Nucleus accumbens (tissue), 56 donors: ENCODE data around the gene ARHGAP20.

Source experiments
- DNase-seq, 56 donors: peaks; one replicate each; lab custom pipeline; 2025; lab: John Stamatoyannopoulos, UW

Gene ARHGAP20

DNA sequence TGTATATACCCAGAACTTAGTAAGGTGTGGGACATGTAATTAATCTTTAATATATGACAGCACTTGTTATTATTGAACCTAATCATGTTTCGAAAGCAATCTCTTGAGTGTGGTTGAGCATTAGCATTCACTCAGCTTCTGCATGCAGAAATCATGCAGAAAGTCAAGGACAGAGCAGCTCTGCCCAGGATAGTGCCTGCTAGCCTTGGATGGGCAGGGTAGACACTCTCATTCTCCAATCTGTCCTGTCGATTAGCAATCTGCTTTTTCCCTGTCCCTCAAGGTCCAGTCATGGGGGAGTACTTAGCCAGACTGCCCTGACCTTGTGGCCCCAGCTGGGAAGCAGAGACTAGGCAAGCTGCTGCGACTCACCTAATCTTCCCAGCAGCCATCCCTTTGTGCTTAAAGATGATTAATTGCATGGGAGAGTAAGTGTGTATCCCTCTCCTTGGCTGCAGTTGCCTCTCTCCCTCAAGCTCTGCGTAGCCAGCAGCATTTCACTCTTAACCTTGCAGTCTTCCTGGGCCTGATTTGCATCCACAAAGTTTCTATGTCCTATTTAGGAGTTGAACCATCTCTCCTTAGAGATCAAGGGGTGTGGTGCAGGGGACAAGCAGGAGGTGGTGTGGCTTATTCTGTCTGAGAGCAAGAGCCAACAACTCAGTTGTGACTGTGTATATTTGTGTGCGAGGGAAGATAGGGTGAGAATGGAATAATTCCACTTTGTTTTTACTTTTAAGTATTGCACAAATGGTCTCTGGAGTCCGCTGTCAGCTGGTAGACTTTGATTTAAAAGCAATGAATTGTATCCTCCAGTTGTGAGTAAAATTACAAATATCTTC is 181.1 kb downstream of the ARHGAP20 start:
- DNase-seq: no peak

DNA sequence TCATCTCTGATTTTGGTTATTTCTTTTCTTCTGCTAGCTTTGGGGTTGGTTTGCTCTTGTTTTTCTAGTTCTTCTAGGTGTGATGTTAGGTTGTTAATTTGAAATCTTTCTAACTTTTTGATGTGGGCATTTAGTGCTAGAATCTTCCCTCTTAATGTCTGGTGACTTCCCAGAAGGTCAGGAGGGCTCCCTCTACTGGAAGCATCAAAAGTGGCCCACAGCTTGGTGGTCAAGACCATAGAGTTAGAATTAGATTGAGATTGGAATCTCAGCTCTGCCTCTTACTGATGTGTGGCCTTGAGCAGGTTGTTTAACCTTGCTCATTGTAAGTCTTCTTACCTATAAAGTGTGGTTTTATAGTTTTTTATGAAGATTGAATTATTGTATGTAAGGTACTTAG is 183.2 kb downstream of the ARHGAP20 start:
- DNase-seq: no peak

DNA sequence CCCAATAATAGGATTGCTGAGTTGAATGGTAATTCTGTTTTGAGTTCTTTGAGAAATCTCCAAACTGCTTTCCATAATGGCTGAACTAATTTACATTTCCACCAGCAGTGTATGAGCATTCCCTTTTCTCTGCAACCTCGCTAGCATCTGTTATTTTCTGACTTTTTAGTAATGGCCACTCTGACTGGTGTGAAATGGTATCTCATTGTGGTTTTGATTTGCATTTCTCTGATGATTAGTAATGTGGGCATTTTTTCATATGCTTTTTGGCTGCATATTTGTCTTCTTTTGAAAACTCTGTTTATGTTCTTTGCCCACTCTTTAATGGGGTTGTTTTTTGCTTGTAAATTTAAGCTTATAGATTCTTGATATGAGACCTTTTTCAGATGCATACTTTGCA is 185.1 kb downstream of the ARHGAP20 start:
- DNase-seq: no peak
